Lung (tissue), 12 donors: Measurements from ENCODE around the gene TRIM28. TPM values are rescaled to one million over a fixed set of nuclear protein-coding genes. Genes with fewer than 3 reads are reported as not detected.

Source experiments
- ATAC-seq: fragments of 200-7000 bp; cut with Tn5 transposase; one replicate; pipeline ENCODE4 v1.9.1; 2020; ENCODE audit warnings: moderate number of reproducible peaks; ENCODE audit not compliant: insufficient read depth, low FRiP score
- DNase-seq, 3 donors: peaks; one replicate each; pipeline ENCODE4 v3.0.0-alpha.2; 2013 to 2017
- H3K27ac ChIP-seq, 2 donors: one replicate each; pipeline ENCODE4 v1.5.1; 2013; ENCODE audit warnings: mild to moderate bottlenecking in 2 of 2, moderate library complexity in 2 of 2, control low read depth in 1 of 2, inconsistent platforms in 1 of 2, low read depth in 1 of 2, low read length in 1 of 2
- H3K27me3 ChIP-seq, 3 donors: one replicate each; pipeline ENCODE4 v1.5.1; 2013; ENCODE audit warnings: low read length in 2 of 3; ENCODE audit not compliant: control insufficient read depth in 3 of 3, insufficient read depth in 3 of 3
- H3K36me3 ChIP-seq, 4 donors: one replicate each; pipeline ENCODE4 v1.5.1; 2013; ENCODE audit warnings: low read length in 4 of 4, mild to moderate bottlenecking in 1 of 4, moderate library complexity in 1 of 4; ENCODE audit not compliant: control insufficient read depth in 4 of 4, insufficient read depth in 4 of 4
- H3K4me1 ChIP-seq, 5 donors: one replicate each; pipeline ENCODE4 v1.5.1; 2013; ENCODE audit warnings: low read length in 5 of 5, mild to moderate bottlenecking in 2 of 5, moderate library complexity in 1 of 5; ENCODE audit not compliant: control insufficient read depth in 5 of 5, insufficient read depth in 5 of 5
- H3K4me3 ChIP-seq: one replicate; pipeline ENCODE4 v1.5.1; 2013; ENCODE audit warnings: mild to moderate bottlenecking, control low read depth, moderate library complexity
- H3K9ac ChIP-seq, 2 donors: one replicate each; pipeline ENCODE4 v1.5.1; 2013; ENCODE audit warnings: low read length in 2 of 2, control low read depth in 1 of 2; ENCODE audit not compliant: insufficient read depth in 1 of 2
- H3K9me3 ChIP-seq, 4 donors: one replicate each; pipeline ENCODE4 v1.5.1; 2013; ENCODE audit warnings: low read length in 3 of 4, mild to moderate bottlenecking in 1 of 4, moderate library complexity in 1 of 4; ENCODE audit not compliant: control insufficient read depth in 4 of 4, insufficient read depth in 3 of 4
- CTCF ChIP-seq: IDR thresholded peaks from 2 replicates; pipeline ENCODE4 v1.5.1; 2012; ENCODE audit warnings: mild to moderate bottlenecking; ENCODE audit errors: control extremely low read depth, extremely low read depth
- WGBS, 2 donors: extraction: QIAGEN DNeasy Blood & Tissue Kit; methylation state at CpG; one replicate each; pipeline ENCODE4 v1.1.7; 2013; 5-methylcytosine and 5-hydroxymethylcytosine counted together
- polyA plus RNA-seq, 2 donors: library from polyadenylated mRNA; stranded (reverse); fragments of 200-250 nt; gene quantifications; one replicate each; pipeline ENCODE4 v1.2.1, GENCODE V29; 2013
- total RNA-seq, 2 donors: library from RNA; depleted of rRNA in 1 of 2; stranded (reverse); fragments of >200 nt in 1 of 2; gene quantifications; one replicate each; pipeline ENCODE4 v1.2.1, GENCODE V29; 2014 to 2021
- donor health status: control.
- donor health status: control.
- donor health status: Bipolar disorder and iron deficiency.
- donor health status: healthy.
- donor health status: DM: yes; HTN: yes; CAD: no.

TRIM28 gene
- total and polyA plus RNA-seq, 4 donors = 171 to 250 (median 181) TPM

GRCh38 chr19:58578012-58578925 is 34.4 kb downstream of the TRIM28 start:
- no peak overlapping the region for H3K4me3 ChIP-seq
- peaks cover 0 to 18% (median 7%) of the 10 kb centered on the region in 5 donors for H3K4me1 ChIP-seq
- peaks cover 0 to 15% (median 5%) of the 10 kb centered on the region in 4 donors for H3K36me3 ChIP-seq
- H3K9ac ChIP-seq = no peak overlapping the region
- H3K9me3 ChIP-seq = no peaks in the 10 kb centered on the region
- H3K27ac ChIP-seq = no peak overlapping the region
- DNase-seq (peak in 1 of 3 donors; percentile 3), ATAC-seq (no peak)
- TF ChIP-seq CTCF = no peak
- WGBS, 2 donors = 89 to 92% methylated on average over 11 of the region's 11 CpGs
- no peaks in the 10 kb centered on the region for H3K27me3 ChIP-seq

GRCh38 chr19:58579473-58580142 is 35.7 kb downstream of the TRIM28 start:
- Histone ChIP-seq H3K36me3 (peaks cover 4 to 24% (median 6%) of the 10 kb centered on the region in 4 donors), H3K27me3 (no peaks in the 10 kb centered on the region), H3K9me3 (no peaks in the 10 kb centered on the region), H3K4me1 (peaks cover 0 to 8% (median 3%) of the 10 kb centered on the region in 5 donors), H3K27ac (no peak overlapping the region), H3K4me3 (no peak overlapping the region), H3K9ac (no peak overlapping the region)
- DNase-seq = peak in 1 of 3 donors; percentile 9
- no peak for ATAC-seq
- no peak for TF ChIP-seq CTCF
- 90 to 94% methylated on average over 8 of the region's 8 CpGs for WGBS, 2 donors

- Histone ChIP-seq H3K27me3 (no peaks in the 10 kb centered on the region), H3K4me3 (no peak overlapping the region), H3K36me3 (peaks cover 4 to 25% (median 8%) of the 10 kb centered on the region in 4 donors), H3K27ac (peak overlapping the region in 1 of 2 donors; percentile 58), H3K9me3 (no peaks in the 10 kb centered on the region), H3K4me1 (peaks cover 0 to 4% (median 3%) of the 10 kb centered on the region in 5 donors), H3K9ac (peak overlapping the region in 1 of 2 donors; percentile 57)
- ATAC-seq (peak; percentile 94), DNase-seq (peak; percentile 86 to 88 (median 86))
- 67 to 69% methylated on average over 62 of the region's 62 CpGs for WGBS, 2 donors
- peak; percentile 98 for TF ChIP-seq CTCF
These were observed 37.6 kb downstream of the TRIM28 start for GRCh38 chr19:58581227-58582141.
